ENCODE measurements around the gene CCDC178.

DNA sequence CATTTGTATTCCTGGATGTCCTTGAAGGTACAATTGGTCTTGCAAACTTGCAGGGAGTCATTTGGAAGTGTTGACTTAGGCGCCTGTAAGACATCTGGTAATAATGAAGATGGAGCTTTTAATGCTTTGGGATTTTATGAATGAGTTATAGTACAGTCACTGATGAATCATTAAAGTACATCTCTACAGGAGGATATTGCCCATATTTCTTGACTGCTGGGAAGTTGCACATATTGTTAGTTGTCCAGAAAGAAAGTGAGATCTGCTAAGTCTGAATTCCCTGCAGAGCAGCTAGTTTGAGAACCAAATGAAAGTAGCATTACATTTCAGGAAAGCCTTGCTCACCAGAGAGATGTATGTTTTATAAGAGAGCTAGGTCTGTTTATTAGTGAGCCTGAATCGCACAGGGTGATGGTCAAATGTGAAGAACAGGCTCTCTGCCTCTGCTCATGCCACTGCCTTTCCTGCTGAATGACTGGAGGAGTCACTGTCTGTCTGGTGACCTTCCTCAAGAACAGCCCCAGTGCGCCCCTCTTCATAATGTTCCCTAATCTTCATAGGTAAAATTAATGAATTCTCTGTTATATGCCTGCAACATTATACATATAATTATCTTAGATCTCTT, 528.7 kb downstream of the CCDC178 start:
- TF ChIP-seq, protein P1, sequence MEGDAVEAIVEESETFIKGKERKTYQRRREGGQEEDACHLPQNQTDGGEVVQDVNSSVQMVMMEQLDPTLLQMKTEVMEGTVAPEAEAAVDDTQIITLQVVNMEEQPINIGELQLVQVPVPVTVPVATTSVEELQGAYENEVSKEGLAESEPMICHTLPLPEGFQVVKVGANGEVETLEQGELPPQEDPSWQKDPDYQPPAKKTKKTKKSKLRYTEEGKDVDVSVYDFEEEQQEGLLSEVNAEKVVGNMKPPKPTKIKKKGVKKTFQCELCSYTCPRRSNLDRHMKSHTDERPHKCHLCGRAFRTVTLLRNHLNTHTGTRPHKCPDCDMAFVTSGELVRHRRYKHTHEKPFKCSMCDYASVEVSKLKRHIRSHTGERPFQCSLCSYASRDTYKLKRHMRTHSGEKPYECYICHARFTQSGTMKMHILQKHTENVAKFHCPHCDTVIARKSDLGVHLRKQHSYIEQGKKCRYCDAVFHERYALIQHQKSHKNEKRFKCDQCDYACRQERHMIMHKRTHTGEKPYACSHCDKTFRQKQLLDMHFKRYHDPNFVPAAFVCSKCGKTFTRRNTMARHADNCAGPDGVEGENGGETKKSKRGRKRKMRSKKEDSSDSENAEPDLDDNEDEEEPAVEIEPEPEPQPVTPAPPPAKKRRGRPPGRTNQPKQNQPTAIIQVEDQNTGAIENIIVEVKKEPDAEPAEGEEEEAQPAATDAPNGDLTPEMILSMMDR (conservative IDR thresholded peaks at IDR 0.05), result no peak
- TF ChIP-seq EZH2 (IDR thresholded peaks at IDR 0.05; ENCODE audit: low read depth), result no peak

All from PC-9 (cell line).